HEK293 (cell line): ENCODE results near the gene TIGD3.

Source experiments
- BCL11B ChIP-seq: fragments of 450-650 bp; formaldehyde crosslinking; IDR thresholded peaks from 2 replicates; pipeline ENCODE4 v1.5.1; 2016; ENCODE audit warnings: low read depth, missing biosample characterization, missing genetic modification characterization
- GFI1B ChIP-seq: fragments of 450-650 bp; formaldehyde crosslinking; IDR thresholded peaks from 2 replicates; pipeline ENCODE4 v1.5.1; 2016; ENCODE audit warnings: missing biosample characterization, missing genetic modification characterization
- GLI2 ChIP-seq: fragments of 450-650 bp; formaldehyde crosslinking; IDR thresholded peaks from 2 replicates; pipeline ENCODE4; 2017; ENCODE audit warnings: missing biosample characterization, missing genetic modification characterization, low read depth, borderline replicate concordance
- OSR2 ChIP-seq: fragments of 450-650 bp; formaldehyde crosslinking; IDR thresholded peaks from 2 replicates; pipeline ENCODE4 v1.5.1; 2016; ENCODE audit warnings: missing biosample characterization, missing genetic modification characterization
- SCRT1 ChIP-seq: fragments of 450-650 bp; formaldehyde crosslinking; IDR thresholded peaks from 2 replicates; pipeline ENCODE4 v1.5.1; 2016; ENCODE audit warnings: missing biosample characterization, missing genetic modification characterization, borderline replicate concordance
- ZBTB1 ChIP-seq: fragments of 450-650 bp; formaldehyde crosslinking; IDR thresholded peaks from 2 replicates; pipeline ENCODE4 v1.5.1; 2016; ENCODE audit warnings: missing biosample characterization, missing genetic modification characterization
- ZBTB7A ChIP-seq: fragments of 450-650 bp; formaldehyde crosslinking; IDR thresholded peaks from 2 replicates; pipeline ENCODE4 v1.5.1; 2016; ENCODE audit warnings: low read depth, missing biosample characterization, missing genetic modification characterization
- ZEB2 ChIP-seq: fragments of 450-650 bp; formaldehyde crosslinking; IDR thresholded peaks from 2 replicates; pipeline ENCODE4 v1.5.1; 2016; ENCODE audit warnings: missing biosample characterization, missing genetic modification characterization
- ZFP37 ChIP-seq: fragments of 450-650 bp; formaldehyde crosslinking; IDR thresholded peaks from 2 replicates; pipeline ENCODE4 v1.5.1; 2016; ENCODE audit warnings: missing biosample characterization, missing genetic modification characterization
- ZNF10 ChIP-seq: fragments of 450-650 bp; formaldehyde crosslinking; IDR thresholded peaks from 2 replicates; pipeline ENCODE4 v1.5.1; 2017; ENCODE audit warnings: missing biosample characterization, missing genetic modification characterization
- ZNF155 ChIP-seq: fragments of 450-650 bp; formaldehyde crosslinking; IDR thresholded peaks from 2 replicates; pipeline ENCODE4 v1.5.1; 2016; ENCODE audit warnings: missing biosample characterization, missing genetic modification characterization
- ZNF157 ChIP-seq: fragments of 450-650 bp; formaldehyde crosslinking; IDR thresholded peaks from 2 replicates; pipeline ENCODE4 v1.5.1; 2016; ENCODE audit warnings: missing biosample characterization, missing genetic modification characterization
- ZNF248 ChIP-seq: fragments of 450-650 bp; formaldehyde crosslinking; IDR thresholded peaks from 2 replicates; pipeline ENCODE4 v1.5.1; 2017; ENCODE audit warnings: missing biosample characterization, missing genetic modification characterization
- ZNF426 ChIP-seq: fragments of 450-650 bp; formaldehyde crosslinking; IDR thresholded peaks from 2 replicates; pipeline ENCODE4 v1.5.1; 2017; ENCODE audit warnings: missing biosample characterization, missing genetic modification characterization, mild to moderate bottlenecking, inconsistent platforms, moderate library complexity
- ZNF560 ChIP-seq: fragments of 450-650 bp; formaldehyde crosslinking; IDR thresholded peaks from 2 replicates; pipeline ENCODE4 v1.5.1; 2017; ENCODE audit warnings: missing biosample characterization, missing genetic modification characterization, borderline replicate concordance
- ZNF610 ChIP-seq: fragments of 450-650 bp; formaldehyde crosslinking; IDR thresholded peaks from 2 replicates; pipeline ENCODE4 v1.5.1; 2016; ENCODE audit warnings: missing biosample characterization, missing genetic modification characterization, borderline replicate concordance
- ZNF621 ChIP-seq: fragments of 450-650 bp; formaldehyde crosslinking; IDR thresholded peaks from 2 replicates; pipeline ENCODE4 v1.5.1; 2017; ENCODE audit warnings: missing biosample characterization, missing genetic modification characterization
- ZNF707 ChIP-seq: fragments of 450-650 bp; formaldehyde crosslinking; IDR thresholded peaks from 2 replicates; pipeline ENCODE4 v1.5.1; 2016; ENCODE audit warnings: missing biosample characterization, missing genetic modification characterization
- ZNF785 ChIP-seq: fragments of 450-650 bp; formaldehyde crosslinking; IDR thresholded peaks from 2 replicates; pipeline ENCODE4 v1.5.1; 2016; ENCODE audit warnings: missing biosample characterization, missing genetic modification characterization
- ZNF830 ChIP-seq: fragments of 450-650 bp; IDR thresholded peaks from 2 replicates; pipeline ENCODE4 v1.5.0; 2018; ENCODE audit warnings: missing biosample characterization, missing genetic modification characterization, low read depth, mild to moderate bottlenecking, moderate library complexity
- ZSCAN23 ChIP-seq: fragments of 450-650 bp; formaldehyde crosslinking; IDR thresholded peaks from 2 replicates; pipeline ENCODE4 v1.5.1; 2016; ENCODE audit warnings: missing biosample characterization, missing genetic modification characterization
- TF ChIP-seq, protein P1 (sequence below): fragments of 450-650 bp; formaldehyde crosslinking; IDR thresholded peaks from 2 replicates; pipeline ENCODE4 v1.5.1; 2016; ENCODE audit warnings: missing biosample characterization, missing genetic modification characterization, low read depth
- TF ChIP-seq, protein P2 (sequence below): fragments of 450-650 bp; formaldehyde crosslinking; IDR thresholded peaks from 2 replicates; pipeline ENCODE4 v1.5.1; 2017; ENCODE audit warnings: missing biosample characterization, missing genetic modification characterization
- TF ChIP-seq, protein P3 (sequence below): fragments of 450-650 bp; formaldehyde crosslinking; IDR thresholded peaks from 2 replicates; pipeline ENCODE4 v1.5.1; 2017; ENCODE audit warnings: missing biosample characterization, missing genetic modification characterization
- TF ChIP-seq, protein P4 (sequence below): fragments of 450-650 bp; formaldehyde crosslinking; IDR thresholded peaks from 2 replicates; pipeline ENCODE4 v1.5.1; 2016; ENCODE audit warnings: missing biosample characterization, missing genetic modification characterization
- TF ChIP-seq, protein P5 (sequence below): IDR thresholded peaks from 2 replicates; pipeline ENCODE4 v1.6.1; 2011; ENCODE audit warnings: mild to moderate bottlenecking, low read depth, low read length, borderline replicate concordance
- TF ChIP-seq, protein P6 (sequence below): fragments of 450-650 bp; formaldehyde crosslinking; IDR thresholded peaks from 2 replicates; pipeline ENCODE4 v1.5.1; 2016; ENCODE audit warnings: missing biosample characterization, missing genetic modification characterization
- TF ChIP-seq, protein P7 (sequence below): fragments of 450-650 bp; formaldehyde crosslinking; IDR thresholded peaks from 2 replicates; pipeline ENCODE4 v1.5.1; 2016; ENCODE audit warnings: missing biosample characterization, missing genetic modification characterization

Gene TIGD3

DNA sequence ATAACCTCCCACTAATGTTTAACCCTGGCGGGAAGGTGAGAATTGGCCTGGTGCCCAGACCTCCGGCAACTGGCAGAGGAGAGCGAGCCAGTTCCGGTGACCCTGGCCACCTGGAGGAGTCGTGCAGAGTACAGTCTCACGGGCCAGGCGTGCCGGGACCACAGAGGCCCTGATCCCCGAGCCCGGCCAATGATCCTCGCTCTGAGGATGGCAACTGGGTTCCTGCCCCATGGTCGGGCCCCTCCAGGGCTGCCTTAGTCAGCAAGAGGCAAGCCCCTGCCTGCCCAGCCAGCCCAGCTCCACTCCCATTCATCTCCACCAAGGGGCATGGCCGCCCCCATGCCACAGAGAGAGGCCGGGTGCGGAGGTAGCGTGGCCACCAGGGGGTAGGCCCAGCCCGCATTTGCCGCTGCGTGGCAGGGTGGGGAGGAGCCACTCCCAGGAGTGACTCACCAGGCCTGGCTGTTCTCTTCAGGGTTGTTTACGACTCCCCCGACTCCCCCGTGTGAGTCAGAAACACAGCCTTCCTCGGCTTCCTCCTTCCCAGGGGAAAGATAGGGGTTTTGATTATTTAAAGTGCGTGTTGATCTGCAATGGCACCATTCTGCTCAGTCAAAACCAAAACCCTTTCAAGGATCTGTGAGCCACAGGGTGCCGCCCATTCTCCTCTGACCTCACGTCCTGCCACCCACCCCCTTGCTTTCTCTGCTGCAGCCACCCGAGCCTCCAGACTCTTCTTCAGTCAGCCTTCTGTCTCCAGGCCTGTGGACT lies 27.7 kb downstream of the TIGD3 start, which contains the start of gene SLC25A45 (continued):
- TF ChIP-seq, protein P1, sequence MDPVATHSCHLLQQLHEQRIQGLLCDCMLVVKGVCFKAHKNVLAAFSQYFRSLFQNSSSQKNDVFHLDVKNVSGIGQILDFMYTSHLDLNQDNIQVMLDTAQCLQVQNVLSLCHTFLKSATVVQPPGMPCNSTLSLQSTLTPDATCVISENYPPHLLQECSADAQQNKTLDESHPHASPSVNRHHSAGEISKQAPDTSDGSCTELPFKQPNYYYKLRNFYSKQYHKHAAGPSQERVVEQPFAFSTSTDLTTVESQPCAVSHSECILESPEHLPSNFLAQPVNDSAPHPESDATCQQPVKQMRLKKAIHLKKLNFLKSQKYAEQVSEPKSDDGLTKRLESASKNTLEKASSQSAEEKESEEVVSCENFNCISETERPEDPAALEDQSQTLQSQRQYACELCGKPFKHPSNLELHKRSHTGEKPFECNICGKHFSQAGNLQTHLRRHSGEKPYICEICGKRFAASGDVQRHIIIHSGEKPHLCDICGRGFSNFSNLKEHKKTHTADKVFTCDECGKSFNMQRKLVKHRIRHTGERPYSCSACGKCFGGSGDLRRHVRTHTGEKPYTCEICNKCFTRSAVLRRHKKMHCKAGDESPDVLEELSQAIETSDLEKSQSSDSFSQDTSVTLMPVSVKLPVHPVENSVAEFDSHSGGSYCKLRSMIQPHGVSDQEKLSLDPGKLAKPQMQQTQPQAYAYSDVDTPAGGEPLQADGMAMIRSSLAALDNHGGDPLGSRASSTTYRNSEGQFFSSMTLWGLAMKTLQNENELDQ (tag by site-specific recombination): no peak
- TF ChIP-seq, protein P2, sequence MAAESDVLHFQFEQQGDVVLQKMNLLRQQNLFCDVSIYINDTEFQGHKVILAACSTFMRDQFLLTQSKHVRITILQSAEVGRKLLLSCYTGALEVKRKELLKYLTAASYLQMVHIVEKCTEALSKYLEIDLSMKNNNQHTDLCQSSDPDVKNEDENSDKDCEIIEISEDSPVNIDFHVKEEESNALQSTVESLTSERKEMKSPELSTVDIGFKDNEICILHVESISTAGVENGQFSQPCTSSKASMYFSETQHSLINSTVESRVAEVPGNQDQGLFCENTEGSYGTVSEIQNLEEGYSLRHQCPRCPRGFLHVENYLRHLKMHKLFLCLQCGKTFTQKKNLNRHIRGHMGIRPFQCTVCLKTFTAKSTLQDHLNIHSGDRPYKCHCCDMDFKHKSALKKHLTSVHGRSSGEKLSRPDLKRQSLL: no peak
- TF ChIP-seq, protein P3, sequence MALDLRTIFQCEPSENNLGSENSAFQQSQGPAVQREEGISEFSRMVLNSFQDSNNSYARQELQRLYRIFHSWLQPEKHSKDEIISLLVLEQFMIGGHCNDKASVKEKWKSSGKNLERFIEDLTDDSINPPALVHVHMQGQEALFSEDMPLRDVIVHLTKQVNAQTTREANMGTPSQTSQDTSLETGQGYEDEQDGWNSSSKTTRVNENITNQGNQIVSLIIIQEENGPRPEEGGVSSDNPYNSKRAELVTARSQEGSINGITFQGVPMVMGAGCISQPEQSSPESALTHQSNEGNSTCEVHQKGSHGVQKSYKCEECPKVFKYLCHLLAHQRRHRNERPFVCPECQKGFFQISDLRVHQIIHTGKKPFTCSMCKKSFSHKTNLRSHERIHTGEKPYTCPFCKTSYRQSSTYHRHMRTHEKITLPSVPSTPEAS (tag by site-specific recombination): no peak
- TF ChIP-seq OSR2 (tag by site-specific recombination): peak; percentile 68
- no peak for TF ChIP-seq ZNF830 (tag by site-specific recombination)
- TF ChIP-seq ZNF248 (tag by site-specific recombination): no peak
- TF ChIP-seq BCL11B (tag by site-specific recombination): peak; percentile 18; the same call in 1 of the 2 replicates
- TF ChIP-seq, protein P4, sequence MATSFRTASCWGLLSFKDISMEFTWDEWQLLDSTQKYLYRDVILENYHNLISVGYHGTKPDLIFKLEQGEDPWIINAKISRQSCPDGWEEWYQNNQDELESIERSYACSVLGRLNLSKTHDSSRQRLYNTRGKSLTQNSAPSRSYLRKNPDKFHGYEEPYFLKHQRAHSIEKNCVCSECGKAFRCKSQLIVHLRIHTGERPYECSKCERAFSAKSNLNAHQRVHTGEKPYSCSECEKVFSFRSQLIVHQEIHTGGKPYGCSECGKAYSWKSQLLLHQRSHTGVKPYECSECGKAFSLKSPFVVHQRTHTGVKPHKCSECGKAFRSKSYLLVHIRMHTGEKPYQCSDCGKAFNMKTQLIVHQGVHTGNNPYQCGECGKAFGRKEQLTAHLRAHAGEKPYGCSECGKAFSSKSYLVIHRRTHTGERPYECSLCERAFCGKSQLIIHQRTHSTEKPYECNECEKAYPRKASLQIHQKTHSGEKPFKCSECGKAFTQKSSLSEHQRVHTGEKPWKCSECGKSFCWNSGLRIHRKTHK: no peak
- TF ChIP-seq ZNF157 (tag by site-specific recombination): no peak
- TF ChIP-seq GFI1B (tag by site-specific recombination): no peak
- TF ChIP-seq ZNF10: no peak
- peak; percentile 92 for TF ChIP-seq ZEB2 (tag by site-specific recombination)
- no peak for TF ChIP-seq ZNF785 (tag by site-specific recombination)
- no peak for TF ChIP-seq ZSCAN23 (tag by site-specific recombination)
- peak; percentile 45; the same call in 1 of the 2 replicates for TF ChIP-seq ZNF610 (tag by site-specific recombination)
- TF ChIP-seq, protein P5, sequence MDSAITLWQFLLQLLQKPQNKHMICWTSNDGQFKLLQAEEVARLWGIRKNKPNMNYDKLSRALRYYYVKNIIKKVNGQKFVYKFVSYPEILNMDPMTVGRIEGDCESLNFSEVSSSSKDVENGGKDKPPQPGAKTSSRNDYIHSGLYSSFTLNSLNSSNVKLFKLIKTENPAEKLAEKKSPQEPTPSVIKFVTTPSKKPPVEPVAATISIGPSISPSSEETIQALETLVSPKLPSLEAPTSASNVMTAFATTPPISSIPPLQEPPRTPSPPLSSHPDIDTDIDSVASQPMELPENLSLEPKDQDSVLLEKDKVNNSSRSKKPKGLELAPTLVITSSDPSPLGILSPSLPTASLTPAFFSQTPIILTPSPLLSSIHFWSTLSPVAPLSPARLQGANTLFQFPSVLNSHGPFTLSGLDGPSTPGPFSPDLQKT: no peak
- TF ChIP-seq SCRT1: no peak
- peak; percentile 77; the same call in 1 of the 2 replicates for TF ChIP-seq ZFP37
- no peak for TF ChIP-seq ZNF155 (tag by site-specific recombination)
- TF ChIP-seq ZBTB7A: no peak
- TF ChIP-seq, protein P6, sequence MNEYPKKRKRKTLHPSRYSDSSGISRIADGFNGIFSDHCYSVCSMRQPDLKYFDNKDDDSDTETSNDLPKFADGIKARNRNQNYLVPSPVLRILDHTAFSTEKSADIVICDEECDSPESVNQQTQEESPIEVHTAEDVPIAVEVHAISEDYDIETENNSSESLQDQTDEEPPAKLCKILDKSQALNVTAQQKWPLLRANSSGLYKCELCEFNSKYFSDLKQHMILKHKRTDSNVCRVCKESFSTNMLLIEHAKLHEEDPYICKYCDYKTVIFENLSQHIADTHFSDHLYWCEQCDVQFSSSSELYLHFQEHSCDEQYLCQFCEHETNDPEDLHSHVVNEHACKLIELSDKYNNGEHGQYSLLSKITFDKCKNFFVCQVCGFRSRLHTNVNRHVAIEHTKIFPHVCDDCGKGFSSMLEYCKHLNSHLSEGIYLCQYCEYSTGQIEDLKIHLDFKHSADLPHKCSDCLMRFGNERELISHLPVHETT: no peak
- TF ChIP-seq ZNF560: no peak
- peak; percentile 98 for TF ChIP-seq ZBTB1 (tag by site-specific recombination)
- no peak; the same call in 1 of the 2 replicates for TF ChIP-seq GLI2 (tag by site-specific recombination)
- TF ChIP-seq, protein P7, sequence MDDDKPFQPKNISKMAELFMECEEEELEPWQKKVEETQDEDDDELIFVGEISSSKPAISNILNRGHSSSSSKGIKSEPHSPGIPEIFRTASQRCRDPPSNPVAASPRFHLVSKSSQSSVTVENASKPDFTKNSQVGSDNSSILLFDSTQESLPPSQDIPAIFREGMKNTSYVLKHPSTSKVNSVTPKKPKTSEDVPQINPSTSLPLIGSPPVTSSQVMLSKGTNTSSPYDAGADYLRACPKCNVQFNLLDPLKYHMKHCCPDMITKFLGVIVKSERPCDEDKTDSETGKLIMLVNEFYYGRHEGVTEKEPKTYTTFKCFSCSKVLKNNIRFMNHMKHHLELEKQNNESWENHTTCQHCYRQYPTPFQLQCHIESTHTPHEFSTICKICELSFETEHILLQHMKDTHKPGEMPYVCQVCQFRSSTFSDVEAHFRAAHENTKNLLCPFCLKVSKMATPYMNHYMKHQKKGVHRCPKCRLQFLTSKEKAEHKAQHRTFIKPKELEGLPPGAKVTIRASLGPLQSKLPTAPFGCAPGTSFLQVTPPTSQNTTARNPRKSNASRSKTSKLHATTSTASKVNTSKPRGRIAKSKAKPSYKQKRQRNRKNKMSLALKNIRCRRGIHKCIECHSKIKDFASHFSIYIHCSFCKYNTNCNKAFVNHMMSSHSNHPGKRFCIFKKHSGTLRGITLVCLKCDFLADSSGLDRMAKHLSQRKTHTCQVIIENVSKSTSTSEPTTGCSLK (tag by site-specific recombination): no peak
- no peak for TF ChIP-seq ZNF621 (tag by site-specific recombination)
- TF ChIP-seq ZNF707 (tag by site-specific recombination): no peak
- TF ChIP-seq ZNF426 (tag by site-specific recombination): no peak
